NK-92 (cell line): Measurements from ENCODE around the gene DCC.
"Not testable (repeated sequence)": the region's sequence is repeated elsewhere in the genome, so short reads cannot be mapped to it uniquely, and the experiment has no call there.

Experiments used
- DNase-seq: peaks from one replicate; lab custom pipeline; 2025; ENCODE audit not compliant: unreplicated experiment; lab: John Stamatoyannopoulos, UW

Gene DCC

GRCh38 chr18:52345428-52345827, 5.4 kb downstream of the DCC start:
- no peak for DNase-seq

- no peak for DNase-seq
These were observed 8.2 kb downstream of the DCC start for GRCh38 chr18:52348209-52348608.

GRCh38 chr18:52349498-52349897, 9.5 kb downstream of the DCC start:
- no peak for DNase-seq

- no peak for DNase-seq
These were observed 12.9 kb downstream of the DCC start for GRCh38 chr18:52352920-52353319.

GRCh38 chr18:52353589-52353988, 13.6 kb downstream of the DCC start:
- DNase-seq = no peak

- no peak for DNase-seq
These were observed 23.9 kb downstream of the DCC start for GRCh38 chr18:52363861-52364260.

- DNase-seq = not testable (repeated sequence)
These were observed 26.9 kb downstream of the DCC start for GRCh38 chr18:52366851-52367250.

- no peak for DNase-seq
These were observed 28.2 kb downstream of the DCC start for GRCh38 chr18:52367953-52368742.

GRCh38 chr18:52370841-52371240, 30.8 kb downstream of the DCC start:
- DNase-seq = no peak

- DNase-seq = no peak
These were observed 36.1 kb downstream of the DCC start for GRCh38 chr18:52376104-52376503.

- DNase-seq = no peak
These were observed 37.1 kb downstream of the DCC start for GRCh38 chr18:52377094-52377493.

GRCh38 chr18:52386306-52386705, 46.3 kb downstream of the DCC start:
- DNase-seq = no peak

- no peak for DNase-seq
These were observed 47.2 kb downstream of the DCC start for GRCh38 chr18:52387175-52387574.

- DNase-seq = no peak
These were observed 52.0 kb downstream of the DCC start for GRCh38 chr18:52391810-52392559.

GRCh38 chr18:52394602-52395001, 54.6 kb downstream of the DCC start:
- no peak for DNase-seq

GRCh38 chr18:52395146-52395852, 55.3 kb downstream of the DCC start:
- DNase-seq = no peak

- no peak for DNase-seq
These were observed 61.2 kb downstream of the DCC start for GRCh38 chr18:52401236-52401635.

GRCh38 chr18:52402814-52403213, 62.8 kb downstream of the DCC start:
- no peak for DNase-seq

GRCh38 chr18:52403291-52404021, 63.5 kb downstream of the DCC start:
- no peak for DNase-seq

GRCh38 chr18:52408800-52409302, 68.9 kb downstream of the DCC start:
- DNase-seq = no peak

- DNase-seq = no peak
These were observed 69.7 kb downstream of the DCC start for GRCh38 chr18:52409727-52410126.
